Islet precursor cell (in vitro differentiated cells): ENCODE measurements around the gene NEURL3.
"Not testable (repeated sequence)": the region's sequence is repeated elsewhere in the genome, so short reads cannot be mapped to it uniquely, and the experiment has no call there.

ENCODE experiments used
- DNase-seq: peaks from one replicate; pipeline ENCODE4 v3.0.0-alpha.2; 2018

NEURL3 gene

GRCh38 chr2:96477458-96477857 lies 27.7 kb downstream of the NEURL3 start:
- no peak for DNase-seq

- no peak for DNase-seq
Observed at GRCh38 chr2:96471772-96472171, 33.4 kb downstream of the NEURL3 start.

GRCh38 chr2:96470636-96471035 lies 34.5 kb downstream of the NEURL3 start:
- DNase-seq = peak; percentile 84

DNA sequence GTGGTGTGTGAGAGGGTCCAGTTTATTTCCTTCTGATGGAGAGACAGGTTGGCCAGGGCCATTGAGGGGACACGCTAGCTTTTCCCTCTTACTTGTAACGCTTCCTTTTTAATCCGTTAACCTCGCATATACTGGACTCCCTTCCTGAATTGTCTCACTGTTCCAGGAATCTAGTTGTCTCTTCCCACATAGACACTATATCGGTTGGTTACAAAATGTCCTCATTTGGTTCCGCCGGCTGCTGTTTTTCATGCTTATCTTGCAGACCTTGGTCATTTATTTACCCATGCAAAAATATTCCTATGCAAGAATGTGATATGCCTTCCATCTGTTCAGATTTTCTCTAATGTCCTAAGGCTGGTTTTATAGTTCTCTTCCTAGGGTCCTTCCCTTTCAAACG lies 35.0 kb downstream of the NEURL3 start:
- DNase-seq = no peak

- no peak for DNase-seq
Observed at GRCh38 chr2:96468904-96469303, 36.3 kb downstream of the NEURL3 start.

DNA sequence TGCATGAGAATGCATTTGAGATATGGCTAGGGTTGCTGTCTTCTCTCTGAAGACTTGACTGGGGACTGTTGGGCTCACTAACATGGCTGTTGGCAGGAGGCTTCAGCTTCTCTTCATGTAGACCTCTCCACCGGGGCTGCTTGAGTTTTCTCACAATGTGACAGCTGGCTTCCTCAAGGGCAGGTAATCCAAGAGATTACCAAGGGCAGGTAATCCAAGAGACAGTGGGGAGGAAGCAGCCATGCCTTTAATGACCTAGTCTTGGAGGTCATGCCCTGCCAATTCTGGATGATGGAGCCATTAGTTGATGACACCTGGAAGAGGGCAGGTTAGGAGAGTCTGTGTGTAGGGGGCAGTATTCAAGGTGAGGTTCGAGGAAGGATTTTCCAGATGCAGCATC lies 40.5 kb downstream of the NEURL3 start:
- DNase-seq = no peak

GRCh38 chr2:96464061-96464460 lies 41.1 kb downstream of the NEURL3 start:
- no peak for DNase-seq

GRCh38 chr2:96463119-96463518 lies 42.0 kb downstream of the NEURL3 start:
- no peak for DNase-seq

- not testable (repeated sequence) for DNase-seq
Observed at GRCh38 chr2:96461616-96462015, 43.5 kb downstream of the NEURL3 start.

GRCh38 chr2:96452053-96452452 lies 53.1 kb downstream of the NEURL3 start:
- DNase-seq = no peak

GRCh38 chr2:96449637-96450036 lies 55.5 kb downstream of the NEURL3 start:
- DNase-seq = no peak

DNA sequence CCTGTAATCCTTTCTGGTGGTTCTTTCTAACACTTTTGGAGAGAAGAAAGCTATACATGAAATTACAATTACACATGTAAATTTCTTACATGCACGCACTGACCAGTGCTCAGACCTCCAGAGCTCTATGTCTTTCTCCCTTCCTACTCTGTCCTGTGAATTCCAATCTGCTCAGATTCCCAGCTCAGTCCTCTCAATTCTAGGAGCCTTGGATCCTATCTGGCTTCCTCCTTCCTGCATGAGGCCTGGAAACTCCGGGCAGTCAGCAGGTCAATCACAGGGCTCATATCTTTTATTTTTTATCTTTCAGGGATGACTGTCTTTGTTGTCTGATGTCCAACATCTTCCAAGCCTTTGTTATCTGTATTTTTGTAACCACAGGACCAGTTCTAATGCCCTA lies 56.0 kb downstream of the NEURL3 start:
- no peak for DNase-seq

GRCh38 chr2:96447726-96448125 lies 57.4 kb downstream of the NEURL3 start:
- no peak for DNase-seq
